ENCODE results near the gene POLR2J. TPM values are rescaled to one million over a fixed set of nuclear protein-coding genes. Genes with fewer than 3 reads are reported as not detected.
A peak's percentile ranks its signal among the peaks of the same experiment; 100 is the strongest.

POLR2J gene
- total RNA-seq, 1 donor from 2014 or later, result 49.5 TPM

DNA sequence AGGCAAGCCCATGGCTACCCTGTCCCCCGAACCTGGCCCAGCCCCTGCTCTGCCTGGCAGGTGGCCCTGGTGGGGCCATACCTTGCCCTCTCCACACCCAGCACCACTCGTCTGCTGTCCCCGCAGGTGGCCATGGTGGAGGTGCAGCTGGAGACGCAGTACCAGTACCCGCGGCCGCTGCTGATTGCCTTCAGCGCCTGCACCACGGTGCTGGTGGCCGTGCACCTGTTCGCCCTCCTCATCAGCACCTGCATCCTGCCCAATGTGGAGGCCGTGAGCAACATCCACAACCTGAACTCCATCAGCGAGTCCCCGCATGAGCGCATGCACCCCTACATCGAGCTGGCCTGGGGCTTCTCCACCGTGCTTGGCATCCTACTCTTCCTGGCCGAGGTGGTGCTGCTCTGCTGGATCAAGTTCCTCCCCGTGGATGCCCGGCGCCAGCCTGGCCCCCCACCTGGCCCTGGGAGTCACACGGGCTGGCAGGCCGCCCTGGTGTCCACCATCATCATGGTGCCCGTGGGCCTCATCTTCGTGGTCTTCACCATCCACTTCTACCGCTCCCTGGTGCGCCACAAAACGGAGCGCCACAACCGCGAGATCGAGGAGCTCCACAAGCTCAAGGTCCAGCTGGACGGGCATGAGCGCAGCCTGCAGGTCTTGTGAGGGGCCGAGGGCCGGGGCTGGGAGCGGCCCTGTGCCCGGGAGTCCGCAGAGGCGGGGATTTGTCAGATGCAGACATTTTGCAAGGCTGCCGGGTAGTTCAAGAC, 32.1 kb downstream of the POLR2J start:
- no peak overlapping the region for H3K4me3 Mint-ChIP-seq
- ChIA-PET CTCF (interaction anchor here (1.1 to 9.9 kb wide), 3 partner anchors 12 to 39 kb away, joined by 3 to 219 read pairs (median 4); no protein-coding TSS in a partner anchor), POLR2A (interaction anchor here (0.6 to 16.7 kb wide), 3 partner anchors 27 to 141 kb away, joined by 3 to 886 read pairs (median 8); partner anchors contain the start of genes ORAI2 and PRKRIP1)

DNA sequence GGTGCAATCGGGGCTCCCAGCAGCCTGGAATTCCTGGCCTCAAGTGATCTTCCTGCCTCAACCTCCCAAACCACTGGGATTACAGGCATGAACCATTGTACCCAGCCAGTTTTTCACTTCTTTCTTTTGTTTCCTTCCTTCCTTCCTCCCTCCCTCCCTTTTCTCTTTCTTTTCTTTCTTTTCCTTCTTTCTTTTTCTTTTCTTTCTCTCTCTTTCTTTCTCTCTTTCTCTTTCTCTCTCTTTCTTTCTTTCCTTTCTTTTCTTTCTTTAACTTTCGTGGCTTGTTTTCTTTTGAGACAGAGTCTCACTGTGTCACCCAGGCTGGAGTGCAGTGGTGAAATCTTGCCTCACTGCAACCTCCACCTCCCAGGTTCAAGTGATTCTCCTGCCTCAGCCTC, 33.0 kb downstream of the POLR2J start:
- H3K27ac Mint-ChIP-seq, result peak overlapping the region; percentile 99
- no peaks in the 10 kb centered on the region for H3K9me3 Mint-ChIP-seq

More for the DNA sequence above, 32.1 kb downstream of the POLR2J start:
- no peak for DNase-seq
- peaks cover 58% of the 10 kb centered on the region for H3K36me3 Mint-ChIP-seq (ENCODE audit: low read depth)
- TF ChIP-seq, protein P1, sequence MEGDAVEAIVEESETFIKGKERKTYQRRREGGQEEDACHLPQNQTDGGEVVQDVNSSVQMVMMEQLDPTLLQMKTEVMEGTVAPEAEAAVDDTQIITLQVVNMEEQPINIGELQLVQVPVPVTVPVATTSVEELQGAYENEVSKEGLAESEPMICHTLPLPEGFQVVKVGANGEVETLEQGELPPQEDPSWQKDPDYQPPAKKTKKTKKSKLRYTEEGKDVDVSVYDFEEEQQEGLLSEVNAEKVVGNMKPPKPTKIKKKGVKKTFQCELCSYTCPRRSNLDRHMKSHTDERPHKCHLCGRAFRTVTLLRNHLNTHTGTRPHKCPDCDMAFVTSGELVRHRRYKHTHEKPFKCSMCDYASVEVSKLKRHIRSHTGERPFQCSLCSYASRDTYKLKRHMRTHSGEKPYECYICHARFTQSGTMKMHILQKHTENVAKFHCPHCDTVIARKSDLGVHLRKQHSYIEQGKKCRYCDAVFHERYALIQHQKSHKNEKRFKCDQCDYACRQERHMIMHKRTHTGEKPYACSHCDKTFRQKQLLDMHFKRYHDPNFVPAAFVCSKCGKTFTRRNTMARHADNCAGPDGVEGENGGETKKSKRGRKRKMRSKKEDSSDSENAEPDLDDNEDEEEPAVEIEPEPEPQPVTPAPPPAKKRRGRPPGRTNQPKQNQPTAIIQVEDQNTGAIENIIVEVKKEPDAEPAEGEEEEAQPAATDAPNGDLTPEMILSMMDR (IDR thresholded peaks at IDR 0.05), result no peak
- peak overlapping the region; percentile 99 for H3K27ac Mint-ChIP-seq
- no peaks in the 10 kb centered on the region for H3K27me3 Mint-ChIP-seq
- no peaks in the 10 kb centered on the region for H3K9me3 Mint-ChIP-seq
- intact Hi-C loops (cut with micrococcal nuclease), result no loop called here
- ATAC-seq (ENCODE audit: low read depth), result no peak
- H3K4me1 Mint-ChIP-seq, result peaks cover 63% of the 10 kb centered on the region

DNA sequence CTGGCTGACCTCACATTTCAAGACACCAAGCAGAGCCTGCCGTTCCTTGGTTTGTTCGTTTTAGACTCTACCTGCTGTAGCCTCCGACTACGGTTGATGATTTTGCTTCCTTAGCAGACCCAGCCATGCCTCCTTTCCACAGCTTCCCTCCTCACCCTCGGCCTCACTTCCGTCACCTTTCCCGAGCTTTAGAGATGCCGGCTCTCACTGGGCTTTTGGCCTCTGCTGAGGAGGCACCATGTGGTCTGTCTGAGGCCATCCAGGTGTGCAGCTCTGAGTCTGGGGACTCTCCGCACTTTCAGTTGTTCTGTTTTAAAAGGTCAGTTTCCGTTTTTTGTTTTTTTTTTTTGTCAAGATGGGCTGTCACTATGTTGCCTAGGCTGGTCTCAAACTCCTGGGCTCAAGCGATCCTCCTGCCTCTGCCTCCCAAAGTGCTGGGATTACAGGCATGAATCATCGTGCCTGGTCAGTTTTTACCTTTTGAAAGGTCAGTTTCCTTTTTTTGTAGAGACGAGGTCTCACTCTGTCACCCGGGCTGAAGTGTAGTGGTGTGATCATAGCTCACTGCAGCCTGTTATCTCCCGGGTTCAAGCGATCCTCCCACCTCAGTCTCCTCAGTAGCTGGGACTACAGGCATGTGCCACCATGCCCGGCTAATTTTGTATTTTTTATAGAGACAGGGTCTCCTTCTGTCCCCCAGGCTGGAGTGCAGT, 33.6 kb downstream of the POLR2J start:
- DNase-seq (peak; percentile 38), ATAC-seq (ENCODE audit: low read depth) (peak; percentile 51)
- Mint-ChIP-seq H3K27ac (peak overlapping the region; percentile 99), H3K4me1 (peaks cover 64% of the 10 kb centered on the region), H3K9me3 (no peaks in the 10 kb centered on the region), H3K27me3 (no peaks in the 10 kb centered on the region), H3K36me3 (ENCODE audit: low read depth) (peaks cover 63% of the 10 kb centered on the region), H3K4me3 (peak overlapping the region; percentile 82)
- intact Hi-C loops (cut with micrococcal nuclease), result loop anchor here (1.0 kb wide), 2 partner anchors 19 to 30 kb away; partner anchors contain the start of genes ALKBH4 and LRWD1
- POLR2A ChIA-PET, result interaction anchor here (0.6 to 16.7 kb wide), 6 partner anchors 9 to 138 kb away, joined by 3 to 886 read pairs (median 4); partner anchors contain the start of genes ORAI2 and PRKRIP1
- TF ChIP-seq, protein P1 (IDR thresholded peaks at IDR 0.05), result no peak
- CTCF ChIA-PET, result interaction anchor here (1.4 to 9.9 kb wide), 2 partner anchors 29 to 37 kb away, joined by 4 to 219 read pairs; no protein-coding TSS in a partner anchor

More for the DNA sequence above, 33.0 kb downstream of the POLR2J start:
- ChIA-PET POLR2A (interaction anchor here (1.0 to 16.7 kb wide), 3 partner anchors 11 to 50 kb away, joined by 3 to 886 read pairs (median 8); partner anchors contain the start of genes ORAI2 and PRKRIP1), CTCF (interaction anchor here (1.1 to 9.9 kb wide), 4 partner anchors 11 to 38 kb away, joined by 3 to 219 read pairs (median 4); no protein-coding TSS in a partner anchor)
- H3K36me3 Mint-ChIP-seq (ENCODE audit: low read depth), result peaks cover 59% of the 10 kb centered on the region
- no peaks in the 10 kb centered on the region for H3K27me3 Mint-ChIP-seq
- intact Hi-C loops (cut with micrococcal nuclease), result loop anchor here (1.0 kb wide), 2 partner anchors 19 to 30 kb away; partner anchors contain the start of genes ALKBH4 and LRWD1
- ATAC-seq (ENCODE audit: low read depth) (no peak), DNase-seq (no peak)
- H3K4me3 Mint-ChIP-seq, result peak overlapping the region; percentile 82
- TF ChIP-seq, protein P1 (IDR thresholded peaks at IDR 0.05), result no peak
- H3K4me1 Mint-ChIP-seq, result peaks cover 64% of the 10 kb centered on the region

DNA sequence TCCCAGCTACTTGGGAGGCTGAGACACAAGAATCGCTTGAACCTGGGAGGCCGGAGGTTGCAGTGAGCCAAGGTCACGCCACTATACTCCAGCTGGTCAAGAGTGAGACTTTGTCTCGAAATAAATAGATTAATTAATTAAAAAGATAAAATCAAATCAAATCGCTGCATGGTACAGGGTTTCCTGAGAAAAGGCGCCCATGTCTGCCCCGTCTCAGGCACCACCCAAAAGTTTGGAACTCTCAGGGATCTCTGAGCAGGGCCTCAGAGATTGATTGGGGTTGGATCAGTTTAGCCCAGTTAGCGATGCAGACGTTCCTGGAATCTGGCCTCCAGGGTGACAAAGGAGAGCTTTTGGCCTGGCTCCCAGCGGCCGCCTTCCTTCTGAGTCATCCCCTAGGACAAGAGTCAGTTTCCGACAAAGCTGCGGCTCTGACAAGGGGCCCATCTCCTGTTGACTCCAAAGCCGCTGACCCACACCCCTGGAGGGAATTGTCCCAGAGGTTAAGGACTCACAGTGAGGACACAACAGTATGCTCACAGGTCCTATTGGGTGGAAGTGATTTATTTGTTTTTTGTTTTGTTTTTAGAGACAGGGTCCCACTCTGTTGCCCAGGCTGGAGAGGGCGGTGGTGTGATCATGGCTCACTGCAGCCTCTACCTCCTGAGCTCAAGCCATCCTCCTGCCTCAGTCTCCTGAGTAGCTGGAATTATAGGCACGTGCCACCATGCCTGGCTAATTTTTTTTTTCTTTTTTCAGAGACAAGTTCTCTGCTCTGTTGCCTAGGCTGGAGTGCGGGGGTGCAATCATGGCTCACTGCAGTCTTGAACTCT, 38.5 kb downstream of the POLR2J start:
- Mint-ChIP-seq H3K9me3 (no peaks in the 10 kb centered on the region), H3K36me3 (ENCODE audit: low read depth) (peaks cover 57% of the 10 kb centered on the region), H3K27ac (peak overlapping the region; percentile 93), H3K27me3 (no peaks in the 10 kb centered on the region), H3K4me1 (peaks cover 67% of the 10 kb centered on the region), H3K4me3 (no peak overlapping the region)
- ATAC-seq (ENCODE audit: low read depth) (no peak), DNase-seq (no peak)
- intact Hi-C loops (cut with micrococcal nuclease), result no loop called here
- TF ChIP-seq, protein P1 (IDR thresholded peaks at IDR 0.05), result no peak
- CTCF ChIA-PET, result interaction anchor here (1.1 to 2.5 kb wide), 3 partner anchors 24 to 36 kb away, joined by 3 to 18 read pairs (median 10); no protein-coding TSS in a partner anchor
- POLR2A ChIA-PET, result interaction anchor here (1.8 to 16.7 kb wide), 3 partner anchors 10 to 44 kb away, joined by 6 to 886 read pairs (median 14); partner anchors contain the start of genes ORAI2 and PRKRIP1
